SU-DHL-6 (cell line): ENCODE data around the gene MVP.

Source experiments
- H2AFZ ChIP-seq: fragments of 200-600 bp; sonication (generic); 2 replicates; pipeline ENCODE4 v1.6.1; 2014; ENCODE audit warnings: low read depth, mild to moderate bottlenecking, moderate library complexity, mixed read lengths, antibody characterized with exemption, low read length; ENCODE audit not compliant: severe bottlenecking
- H3F3A ChIP-seq: fragments of 200-600 bp; shearing (Covaris generic); 2 replicates; pipeline ENCODE4 v1.6.0; 2016; ENCODE audit warnings: antibody characterized with exemption, mild to moderate bottlenecking; ENCODE audit not compliant: insufficient read depth
- H3K27ac ChIP-seq: fragments of 200-600 bp; sonication (generic); 2 replicates; pipeline ENCODE4 v1.5.1; 2016; ENCODE audit warnings: low read depth, mild to moderate bottlenecking, low read length, moderate library complexity, mixed read lengths
- H3K27me3 ChIP-seq: fragments of 200-600 bp; sonication (generic), shearing (Covaris generic); 2 replicates; pipeline ENCODE4 v1.6.0; 2014; ENCODE audit warnings: mild to moderate bottlenecking, low read length
- H3K36me3 ChIP-seq: fragments of 200-600 bp; sonication (generic); 2 replicates; pipeline ENCODE4 v1.6.1; 2014; ENCODE audit warnings: mild to moderate bottlenecking, low read length, mixed read lengths
- H3K4me2 ChIP-seq: fragments of 300-600, 200-600 bp; shearing (Covaris generic), sonication (generic); 2 replicates; pipeline ENCODE4 v1.6.0; 2014; ENCODE audit warnings: low read length, low read depth, mild to moderate bottlenecking; ENCODE audit not compliant: poor library complexity, severe bottlenecking
- H3K4me3 ChIP-seq: fragments of 200-600 bp; sonication (generic); 2 replicates; pipeline ENCODE4 v1.5.1; 2014; ENCODE audit warnings: antibody characterized with exemption, low read length, mild to moderate bottlenecking, mixed read lengths; ENCODE audit not compliant: insufficient read depth, poor library complexity, severe bottlenecking
- H3K79me2 ChIP-seq: fragments of 200-600 bp; sonication (generic); 2 replicates; pipeline ENCODE4 v1.6.1; 2014; ENCODE audit warnings: mild to moderate bottlenecking, low read length, moderate library complexity; ENCODE audit not compliant: insufficient read depth
- H3K9ac ChIP-seq: fragments of 200-600 bp; sonication (generic); 2 replicates; pipeline ENCODE4 v1.7.0; 2014; ENCODE audit warnings: mild to moderate bottlenecking, low read length
- H3K9me2 ChIP-seq: fragments of 200-600 bp; sonication (generic); replicated peaks from 2 replicates; pipeline ENCODE4 v1.6.1; 2014; ENCODE audit warnings: low read length; ENCODE audit not compliant: insufficient read depth
- H3K9me3 ChIP-seq: fragments of 200-600 bp; sonication (generic); 2 replicates; pipeline ENCODE4 v1.6.1; 2014; ENCODE audit warnings: low read length, mixed read lengths; ENCODE audit not compliant: insufficient read depth
- H4K20me1 ChIP-seq: fragments of 200-600 bp; sonication (generic); 2 replicates; pipeline ENCODE4 v1.6.1; 2014; ENCODE audit warnings: low read depth, mild to moderate bottlenecking, antibody characterized with exemption, low read length, moderate library complexity, mixed read lengths
- EZH2phosphoT487 ChIP-seq: fragments of 200-600 bp; sonication (generic), shearing (Covaris generic); conservative IDR thresholded peaks from 2 replicates; pipeline ENCODE4 v1.6.1; 2018; ENCODE audit warnings: mild to moderate bottlenecking, antibody characterized with exemption, low read length, moderate library complexity, mixed read lengths
- TF ChIP-seq, protein P1 (sequence below): fragments of 200-600 bp; sonication (generic); IDR thresholded peaks from one replicate; pipeline ENCODE4 v1.5.1; 2017; ENCODE audit warnings: antibody characterized with exemption, mild to moderate bottlenecking, low read length, moderate library complexity; ENCODE audit not compliant: insufficient read depth, poor library complexity, severe bottlenecking

Gene MVP

DNA sequence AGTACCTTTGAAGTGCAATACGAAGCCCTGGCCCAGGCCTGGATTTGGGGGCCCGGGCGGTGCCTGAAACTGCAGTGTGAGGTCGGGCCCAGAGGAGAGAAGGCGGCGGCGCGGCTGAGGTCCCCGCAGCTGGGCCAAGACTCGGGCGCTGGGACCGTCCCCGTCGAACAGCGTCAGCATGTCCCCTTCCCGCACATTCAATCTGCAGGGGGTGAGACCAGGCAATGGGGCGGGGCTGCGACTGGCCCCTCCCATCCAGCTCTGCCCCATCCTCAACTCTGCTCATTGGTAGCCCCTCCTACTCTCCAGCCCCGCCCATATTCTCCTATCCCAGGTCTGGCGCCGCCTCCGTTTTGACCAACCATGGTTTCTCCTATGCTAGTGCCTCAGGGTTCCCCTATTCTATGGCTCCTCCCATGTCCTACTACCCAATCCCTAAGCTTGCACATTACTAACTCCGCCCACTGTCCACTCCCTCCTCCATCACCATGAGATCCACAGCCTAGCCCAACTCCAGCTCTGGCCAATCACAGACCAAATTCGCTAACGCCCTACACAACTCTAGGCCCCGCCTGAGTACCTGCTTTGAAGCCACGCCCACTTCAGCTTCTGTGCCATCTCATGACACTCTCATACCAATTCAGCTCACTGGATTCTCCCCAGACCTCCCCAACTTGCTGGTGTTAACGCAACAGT, 57.2 kb downstream of the MVP start:
- H2AFZ ChIP-seq: no peak overlapping the region
- H3K4me2 ChIP-seq: no peak overlapping the region
- no peaks in the 10 kb centered on the region for H3K79me2 ChIP-seq
- no peak overlapping the region for H3K27ac ChIP-seq
- no peak overlapping the region for H3K4me3 ChIP-seq
- H3K27me3 ChIP-seq: no peaks in the 10 kb centered on the region
- no peaks in the 10 kb centered on the region for H3K9me2 ChIP-seq
- TF ChIP-seq EZH2phosphoT487: no peak
- TF ChIP-seq, protein P1, sequence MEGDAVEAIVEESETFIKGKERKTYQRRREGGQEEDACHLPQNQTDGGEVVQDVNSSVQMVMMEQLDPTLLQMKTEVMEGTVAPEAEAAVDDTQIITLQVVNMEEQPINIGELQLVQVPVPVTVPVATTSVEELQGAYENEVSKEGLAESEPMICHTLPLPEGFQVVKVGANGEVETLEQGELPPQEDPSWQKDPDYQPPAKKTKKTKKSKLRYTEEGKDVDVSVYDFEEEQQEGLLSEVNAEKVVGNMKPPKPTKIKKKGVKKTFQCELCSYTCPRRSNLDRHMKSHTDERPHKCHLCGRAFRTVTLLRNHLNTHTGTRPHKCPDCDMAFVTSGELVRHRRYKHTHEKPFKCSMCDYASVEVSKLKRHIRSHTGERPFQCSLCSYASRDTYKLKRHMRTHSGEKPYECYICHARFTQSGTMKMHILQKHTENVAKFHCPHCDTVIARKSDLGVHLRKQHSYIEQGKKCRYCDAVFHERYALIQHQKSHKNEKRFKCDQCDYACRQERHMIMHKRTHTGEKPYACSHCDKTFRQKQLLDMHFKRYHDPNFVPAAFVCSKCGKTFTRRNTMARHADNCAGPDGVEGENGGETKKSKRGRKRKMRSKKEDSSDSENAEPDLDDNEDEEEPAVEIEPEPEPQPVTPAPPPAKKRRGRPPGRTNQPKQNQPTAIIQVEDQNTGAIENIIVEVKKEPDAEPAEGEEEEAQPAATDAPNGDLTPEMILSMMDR: no peak
- H3K9me3 ChIP-seq: no peaks in the 10 kb centered on the region
- H4K20me1 ChIP-seq: no peaks in the 10 kb centered on the region
- H3K36me3 ChIP-seq: no peaks in the 10 kb centered on the region
- no peak overlapping the region for H3K9ac ChIP-seq
- no peaks in the 10 kb centered on the region for H3F3A ChIP-seq

- Histone ChIP-seq H2AFZ (no peak overlapping the region), H3K9ac (no peak overlapping the region), H4K20me1 (no peaks in the 10 kb centered on the region), H3K79me2 (no peaks in the 10 kb centered on the region), H3K9me2 (no peaks in the 10 kb centered on the region), H3K4me3 (no peak overlapping the region), H3K27me3 (no peaks in the 10 kb centered on the region), H3K4me2 (no peak overlapping the region), H3F3A (no peaks in the 10 kb centered on the region), H3K27ac (no peak overlapping the region), H3K36me3 (no peaks in the 10 kb centered on the region), H3K9me3 (no peaks in the 10 kb centered on the region)
- TF ChIP-seq, protein P1: no peak
- no peak for TF ChIP-seq EZH2phosphoT487
Measured at GRCh38 chr16:29878172-29878571, 57.9 kb downstream of the MVP start.

DNA sequence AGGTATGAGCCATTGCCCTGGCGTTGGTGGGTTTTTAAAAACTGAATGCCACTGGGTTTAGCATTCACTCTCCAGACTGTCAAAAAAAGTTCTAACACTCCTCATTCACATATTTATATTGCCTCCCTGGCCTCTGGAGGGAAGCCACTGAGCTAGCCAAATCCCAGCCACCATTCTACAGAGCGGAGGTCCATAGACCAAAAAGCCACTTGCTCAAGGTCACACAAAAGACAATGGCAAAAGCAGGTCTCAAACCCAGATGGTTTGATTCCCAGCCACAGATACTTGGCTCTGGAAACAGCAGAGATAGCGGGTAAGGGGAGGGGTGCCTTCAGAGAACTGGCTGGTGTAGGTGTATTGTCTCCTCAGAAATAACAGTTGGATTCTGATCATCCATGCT, 60.8 kb downstream of the MVP start:
- Histone ChIP-seq H3K9me3 (no peaks in the 10 kb centered on the region), H2AFZ (no peak overlapping the region), H3K36me3 (no peaks in the 10 kb centered on the region), H3K9me2 (no peaks in the 10 kb centered on the region), H3K4me3 (no peak overlapping the region), H3K27ac (no peak overlapping the region), H4K20me1 (no peaks in the 10 kb centered on the region), H3F3A (no peaks in the 10 kb centered on the region), H3K79me2 (no peaks in the 10 kb centered on the region), H3K27me3 (no peaks in the 10 kb centered on the region), H3K9ac (no peak overlapping the region), H3K4me2 (no peak overlapping the region)
- TF ChIP-seq, protein P1: no peak
- TF ChIP-seq EZH2phosphoT487: no peak
